H9 (cell line): ENCODE data around the gene MACROH2A1. TPM values are rescaled to one million over a fixed set of nuclear protein-coding genes. Genes with fewer than 3 reads are reported as not detected.

Experiments used
- DNase-seq: peaks from one replicate; pipeline ENCODE4 v3.0.0-alpha.2; 2017
- H2AFZ ChIP-seq: one replicate; pipeline ENCODE4 v1.6.1; 2013; ENCODE audit warnings: mild to moderate bottlenecking, low read length, control low read depth, moderate library complexity
- H2AK5ac ChIP-seq: 2 replicates; pipeline ENCODE4 v1.6.1; 2013; ENCODE audit warnings: low read length, control low read depth, mixed read lengths; ENCODE audit not compliant: insufficient read length
- H2BK120ac ChIP-seq: one replicate; pipeline ENCODE4 v1.6.1; 2013; ENCODE audit warnings: low read depth, mild to moderate bottlenecking, low read length, control low read depth, inconsistent platforms; ENCODE audit not compliant: poor library complexity, severe bottlenecking
- H2BK12ac ChIP-seq: 2 replicates; pipeline ENCODE4 v1.6.1; 2013; ENCODE audit warnings: low read length, control low read depth, mixed read lengths, low read depth; ENCODE audit not compliant: insufficient read length
- H2BK15ac ChIP-seq: 2 replicates; pipeline ENCODE4 v1.6.1; 2013; ENCODE audit warnings: low read depth, low read length, control low read depth
- H2BK20ac ChIP-seq: one replicate; pipeline ENCODE4 v1.6.1; 2013; ENCODE audit warnings: low read depth, mild to moderate bottlenecking, low read length, control low read depth, inconsistent platforms; ENCODE audit not compliant: poor library complexity, severe bottlenecking
- H2BK5ac ChIP-seq: 2 replicates; pipeline ENCODE4 v1.6.1; 2013; ENCODE audit warnings: low read length, control low read depth, mixed read lengths; ENCODE audit not compliant: insufficient read length
- H3K14ac ChIP-seq: 2 replicates; pipeline ENCODE4 v1.6.1; 2013; ENCODE audit warnings: low read length, control low read depth; ENCODE audit not compliant: insufficient read depth
- H3K18ac ChIP-seq: 2 replicates; pipeline ENCODE4 v1.6.1; 2013; ENCODE audit warnings: low read depth, mild to moderate bottlenecking, mixed read lengths, low read length, control low read depth; ENCODE audit not compliant: insufficient read length
- H3K23ac ChIP-seq: 2 replicates; pipeline ENCODE4 v1.6.1; 2013; ENCODE audit warnings: low read length, control low read depth, mixed read lengths, low read depth; ENCODE audit not compliant: insufficient read length
- H3K23me2 ChIP-seq: 2 replicates; pipeline ENCODE4 v1.6.1; 2013; ENCODE audit warnings: low read depth, mild to moderate bottlenecking, mixed read lengths, low read length, control low read depth; ENCODE audit not compliant: insufficient read length, poor library complexity, severe bottlenecking
- H3K27ac ChIP-seq: 2 replicates; pipeline ENCODE4 v1.5.1; 2013; ENCODE audit warnings: low read length, control low read depth, mixed read lengths, low read depth; ENCODE audit not compliant: insufficient read length
- H3K27me3 ChIP-seq: 2 replicates; pipeline ENCODE4 v1.6.1; 2013; ENCODE audit warnings: low read length, control low read depth, inconsistent platforms; ENCODE audit not compliant: insufficient read depth
- H3K4ac ChIP-seq: 2 replicates; pipeline ENCODE4 v1.6.1; 2013; ENCODE audit warnings: low read depth, mild to moderate bottlenecking, control low read depth, inconsistent platforms, low read length, moderate library complexity
- H3K4me1 ChIP-seq: 2 replicates; pipeline ENCODE4 v1.6.1; 2013; ENCODE audit warnings: low read length, control low read depth, inconsistent platforms; ENCODE audit not compliant: insufficient read depth
- H3K4me2 ChIP-seq: 2 replicates; pipeline ENCODE4 v1.6.1; 2013; ENCODE audit warnings: low read length, control low read depth, mixed read lengths; ENCODE audit not compliant: insufficient read length, insufficient read depth
- H3K56ac ChIP-seq: 2 replicates; pipeline ENCODE4 v1.6.1; 2013; ENCODE audit warnings: low read depth, mild to moderate bottlenecking, mixed read lengths, low read length, control low read depth; ENCODE audit not compliant: insufficient read length
- H3K79me1 ChIP-seq: 2 replicates; pipeline ENCODE4 v1.6.1; 2013; ENCODE audit warnings: low read depth, mild to moderate bottlenecking, moderate library complexity, low read length, control low read depth, inconsistent platforms; ENCODE audit not compliant: insufficient read depth, poor library complexity, severe bottlenecking
- H3K79me2 ChIP-seq: 2 replicates; pipeline ENCODE4 v1.6.1; 2013; ENCODE audit warnings: low read length, control low read depth, inconsistent platforms; ENCODE audit not compliant: insufficient read depth
- H3K9ac ChIP-seq: 2 replicates; pipeline ENCODE4 v1.6.1; 2013; ENCODE audit warnings: low read length, control low read depth, mixed read lengths; ENCODE audit not compliant: insufficient read length; ENCODE audit errors: extremely low read depth
- H3K9me3 ChIP-seq: one replicate; pipeline ENCODE4 v1.6.1; 2013; ENCODE audit warnings: low read depth, low read length, inconsistent platforms; ENCODE audit not compliant: control insufficient read depth
- H3T11ph ChIP-seq: one replicate; pipeline ENCODE4 v1.6.1; 2013; ENCODE audit warnings: mild to moderate bottlenecking, low read length, control low read depth, inconsistent platforms
- H4K20me1 ChIP-seq: one replicate; pipeline ENCODE4 v1.6.1; 2013; ENCODE audit not compliant: control insufficient read depth, insufficient read length, insufficient read depth
- H4K5ac ChIP-seq: 2 replicates; pipeline ENCODE4 v1.6.1; 2013; ENCODE audit warnings: low read depth, mild to moderate bottlenecking, mixed read lengths, low read length, control low read depth; ENCODE audit not compliant: insufficient read length
- H4K8ac ChIP-seq: replicated peaks from 2 replicates; pipeline ENCODE4 v1.6.1; 2013; ENCODE audit warnings: low read length, control low read depth, mixed read lengths, low read depth; ENCODE audit not compliant: insufficient read length
- H4K91ac ChIP-seq: 2 replicates; pipeline ENCODE4 v1.6.1; 2013; ENCODE audit warnings: low read depth, mild to moderate bottlenecking, moderate library complexity, mixed read lengths, low read length, control low read depth; ENCODE audit not compliant: insufficient read length
- H3K27ac Mint-ChIP-seq, 3 experiments: 2 replicates in 2 of 3; 3 replicates in 1 of 3; pipeline ENCODE4 v1.8.0; 2020 to 2021; ENCODE audit warnings: mixed read lengths in 3 of 3, mild to moderate bottlenecking in 1 of 3, moderate library complexity in 1 of 3
- H3K27me3 Mint-ChIP-seq: 2 replicates; pipeline ENCODE4 v1.8.0; 2021; ENCODE audit warnings: low read depth, mild to moderate bottlenecking, moderate library complexity, mixed read lengths
- H3K36me3 Mint-ChIP-seq, 3 experiments: 2 replicates in 2 of 3; 3 replicates in 1 of 3; pipeline ENCODE4 v1.8.0; 2020 to 2021; ENCODE audit warnings: low read depth in 3 of 3, mixed read lengths in 3 of 3; ENCODE audit not compliant: insufficient read depth in 1 of 3
- H3K4me1 Mint-ChIP-seq, 2 experiments: 2 replicates each; pipeline ENCODE4 v1.8.0; 2020; ENCODE audit warnings: mixed read lengths in 2 of 2
- H3K4me3 Mint-ChIP-seq, 2 experiments: 2 replicates in 1 of 2; 3 replicates in 1 of 2; pipeline ENCODE4 v1.8.0; 2020 to 2021; ENCODE audit warnings: mild to moderate bottlenecking in 2 of 2, mixed read lengths in 2 of 2, moderate library complexity in 1 of 2
- H3K9me3 Mint-ChIP-seq, 2 experiments: 2 replicates in 1 of 2; 3 replicates in 1 of 2; pipeline ENCODE4 v1.8.0; 2020; ENCODE audit warnings: mild to moderate bottlenecking in 2 of 2, mixed read lengths in 2 of 2, moderate library complexity in 1 of 2
- WGBS: extraction: QIAGEN DNeasy Blood & Tissue Kit; methylation state at CpG from one replicate; pipeline ENCODE4 v1.1.7; 2013; ENCODE audit warnings: missing lambda C conversion rate, low lambda C conversion rate, mixed read lengths; ENCODE audit not compliant: insufficient read length; ENCODE audit errors: extremely low coverage; 5-methylcytosine and 5-hydroxymethylcytosine counted together
- total RNA-seq: library from RNA; stranded (reverse); gene quantifications from 2 replicates; pipeline ENCODE4 v1.2.1, GENCODE V29; 2021
- TF ChIP-seq, protein P1 (sequence below): fragments of 200-600 bp; sonication (generic); conservative IDR thresholded peaks from 3 replicates; pipeline ENCODE4 v1.8.0; 2021; ENCODE audit warnings: antibody characterized with exemption, mild to moderate bottlenecking

The MACROH2A1 gene
- total RNA-seq, 1 experiment from 2014 or later = 111 TPM

DNA sequence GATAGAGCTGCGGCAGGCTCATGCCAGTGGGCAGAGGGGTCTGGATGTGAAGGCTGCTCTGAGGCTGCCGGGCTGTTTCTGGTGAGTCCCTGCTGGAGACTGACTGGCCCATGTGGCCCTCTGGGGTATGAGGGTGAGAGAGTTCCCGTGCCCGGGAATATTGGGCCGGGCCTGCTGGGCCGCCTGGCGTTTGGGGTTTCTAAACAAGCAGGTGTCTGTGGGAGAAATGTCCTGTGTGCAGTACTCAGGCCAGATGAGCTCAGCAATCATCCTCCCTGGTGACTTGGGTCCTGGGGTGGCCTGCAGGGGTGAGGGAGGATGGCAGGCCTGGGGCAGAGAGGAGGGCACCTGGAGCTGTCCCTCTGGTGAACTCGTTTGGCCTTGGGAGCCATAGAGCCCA is 74.9 kb downstream of the MACROH2A1 start:
- H3T11ph ChIP-seq = no peak overlapping the region
- H3K79me2 ChIP-seq = no peaks in the 10 kb centered on the region
- no peaks in the 10 kb centered on the region for H3K9me3 ChIP-seq
- no peaks in the 10 kb centered on the region for H3K23me2 ChIP-seq
- no CpG with 5 or more reads among the region's 8 CpGs for WGBS
- H2BK12ac ChIP-seq = no peak overlapping the region
- no peak overlapping the region for H2BK15ac ChIP-seq
- 0 out of 4 replicates have a peak, but pooled peaks cover 2% of the 10 kb centered on the region in 2 experiments for H3K4me1 Mint-ChIP-seq
- H2BK20ac ChIP-seq = no peak overlapping the region
- H3K27ac Mint-ChIP-seq = no peak overlapping the region
- no peak overlapping the region for H3K14ac ChIP-seq
- H2BK120ac ChIP-seq = no peak overlapping the region
- H3K4me2 ChIP-seq = no peak overlapping the region
- H3K4ac ChIP-seq = no peak overlapping the region
- H3K4me1 ChIP-seq = no peaks in the 10 kb centered on the region
- no peaks in the 10 kb centered on the region for H4K20me1 ChIP-seq
- no peak overlapping the region for H3K4me3 Mint-ChIP-seq
- H3K27me3 ChIP-seq = no peaks in the 10 kb centered on the region
- H3K9ac ChIP-seq = no peak overlapping the region
- H4K91ac ChIP-seq = no peak overlapping the region
- no peak overlapping the region for H4K5ac ChIP-seq
- no peak overlapping the region for H2AK5ac ChIP-seq
- no peak overlapping the region for H3K23ac ChIP-seq
- H2BK5ac ChIP-seq = no peak overlapping the region
- H3K27me3 Mint-ChIP-seq = peaks cover 34% of the 10 kb centered on the region
- H3K56ac ChIP-seq = no peak overlapping the region
- TF ChIP-seq, protein P1, sequence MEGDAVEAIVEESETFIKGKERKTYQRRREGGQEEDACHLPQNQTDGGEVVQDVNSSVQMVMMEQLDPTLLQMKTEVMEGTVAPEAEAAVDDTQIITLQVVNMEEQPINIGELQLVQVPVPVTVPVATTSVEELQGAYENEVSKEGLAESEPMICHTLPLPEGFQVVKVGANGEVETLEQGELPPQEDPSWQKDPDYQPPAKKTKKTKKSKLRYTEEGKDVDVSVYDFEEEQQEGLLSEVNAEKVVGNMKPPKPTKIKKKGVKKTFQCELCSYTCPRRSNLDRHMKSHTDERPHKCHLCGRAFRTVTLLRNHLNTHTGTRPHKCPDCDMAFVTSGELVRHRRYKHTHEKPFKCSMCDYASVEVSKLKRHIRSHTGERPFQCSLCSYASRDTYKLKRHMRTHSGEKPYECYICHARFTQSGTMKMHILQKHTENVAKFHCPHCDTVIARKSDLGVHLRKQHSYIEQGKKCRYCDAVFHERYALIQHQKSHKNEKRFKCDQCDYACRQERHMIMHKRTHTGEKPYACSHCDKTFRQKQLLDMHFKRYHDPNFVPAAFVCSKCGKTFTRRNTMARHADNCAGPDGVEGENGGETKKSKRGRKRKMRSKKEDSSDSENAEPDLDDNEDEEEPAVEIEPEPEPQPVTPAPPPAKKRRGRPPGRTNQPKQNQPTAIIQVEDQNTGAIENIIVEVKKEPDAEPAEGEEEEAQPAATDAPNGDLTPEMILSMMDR = no peak
- H3K27ac ChIP-seq = no peak overlapping the region
- DNase-seq = no peak
- no peaks in the 10 kb centered on the region for H3K36me3 Mint-ChIP-seq
- H3K9me3 Mint-ChIP-seq = no peaks in the 10 kb centered on the region
- no peak overlapping the region for H3K18ac ChIP-seq
- no peaks in the 10 kb centered on the region for H3K79me1 ChIP-seq
- H4K8ac ChIP-seq = no peak overlapping the region
- no peak overlapping the region for H2AFZ ChIP-seq
